ENCODE measurements around the gene TTLL3. TPM values are rescaled to one million over a fixed set of nuclear protein-coding genes. Genes with fewer than 3 reads are reported as not detected.

Gene TTLL3
- total RNA-seq = 19.8 and 28.8 TPM in 2 replicates

DNA sequence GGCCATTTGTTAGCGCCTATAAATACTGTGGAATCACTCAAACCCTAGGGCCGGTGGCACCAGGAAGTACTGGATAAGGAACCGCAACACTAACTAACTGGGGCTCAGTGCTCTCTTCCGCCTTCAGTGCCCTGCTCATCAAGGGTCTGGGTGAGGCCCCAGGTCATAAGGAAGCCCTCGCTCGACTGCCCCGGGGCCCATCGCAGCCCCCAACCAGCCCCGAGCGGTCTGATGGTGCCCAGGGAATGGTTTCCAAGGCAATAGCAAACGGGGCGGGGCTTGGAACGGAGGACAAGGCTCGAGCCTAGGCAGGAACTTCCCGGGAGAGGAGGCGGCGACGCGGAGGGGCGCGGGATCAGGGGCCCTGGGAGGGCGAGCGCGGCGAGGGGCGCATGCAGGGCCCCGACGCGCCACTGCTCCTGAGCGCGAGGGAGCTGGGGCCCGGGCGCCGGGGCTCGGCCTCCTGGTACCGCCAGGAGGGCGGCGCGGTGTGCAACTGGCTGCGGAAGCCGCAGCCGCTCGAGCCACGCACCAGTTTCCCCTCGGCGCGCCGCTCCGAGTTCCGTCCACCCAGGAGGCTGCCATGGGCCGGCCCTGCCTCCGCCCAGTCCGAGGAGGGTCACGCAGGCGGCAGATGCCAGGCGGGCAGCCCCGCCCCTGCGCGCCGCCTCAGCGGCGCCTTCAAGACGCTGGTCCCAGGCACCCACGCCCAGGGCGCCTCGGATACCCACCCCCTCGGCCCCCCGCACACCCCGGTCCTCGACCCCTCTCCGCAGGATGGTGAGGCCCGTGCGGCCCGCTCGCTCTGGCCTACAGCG, at the start of gene TTLL3:
TTLL3 (plus strand) TSS at position 648 of the 818 bp plus-strand sequence. CDS start 400 bp downstream, outside the sequence.

DNA sequence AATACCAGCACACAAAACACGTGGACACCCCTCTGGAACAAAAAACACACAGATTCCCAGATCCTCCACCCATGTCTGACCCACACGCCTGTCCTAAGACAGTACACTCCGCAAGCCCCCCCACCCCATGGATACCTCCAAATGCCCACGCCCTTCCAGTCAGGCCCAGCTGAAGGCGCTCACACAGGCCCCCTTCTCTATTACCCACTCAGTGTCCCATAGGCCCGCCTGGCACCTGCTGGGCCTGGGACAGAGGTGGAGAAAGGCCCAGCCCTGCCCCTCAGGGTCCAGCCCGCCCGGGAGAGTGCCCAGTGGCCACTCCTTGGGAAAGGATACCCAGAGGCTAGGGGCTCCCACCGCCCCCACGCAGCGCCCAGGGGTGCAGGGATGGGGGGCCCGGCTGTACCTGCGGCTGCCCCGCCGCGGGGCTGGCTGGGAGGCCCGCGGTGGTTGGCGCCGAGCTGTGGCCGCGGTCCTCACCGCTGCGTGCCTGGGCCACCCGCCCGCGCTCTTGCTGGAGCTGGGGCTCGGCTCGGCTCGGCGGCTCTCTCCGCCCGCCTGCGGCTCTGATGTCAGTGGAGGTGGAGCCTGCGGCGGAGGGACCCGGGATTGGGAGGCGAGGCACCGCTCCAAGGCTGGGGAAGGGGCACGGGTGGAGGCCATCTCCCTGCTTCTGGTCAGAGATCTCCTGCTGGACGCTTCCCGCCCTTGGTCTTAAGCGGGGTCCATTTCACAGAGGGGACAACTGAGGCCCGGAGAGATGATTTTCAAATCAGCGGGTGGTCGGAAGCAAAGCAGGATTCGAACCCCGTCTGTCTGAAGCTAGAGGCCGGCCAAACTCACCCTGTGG, 40.4 kb upstream of the TTLL3 start, which contains the start of gene CAMK1:
CAMK1 (minus strand) TSS at position 522 of the 850 bp plus-strand sequence. CDS start 2,198 bp downstream, outside the sequence.

DNA sequence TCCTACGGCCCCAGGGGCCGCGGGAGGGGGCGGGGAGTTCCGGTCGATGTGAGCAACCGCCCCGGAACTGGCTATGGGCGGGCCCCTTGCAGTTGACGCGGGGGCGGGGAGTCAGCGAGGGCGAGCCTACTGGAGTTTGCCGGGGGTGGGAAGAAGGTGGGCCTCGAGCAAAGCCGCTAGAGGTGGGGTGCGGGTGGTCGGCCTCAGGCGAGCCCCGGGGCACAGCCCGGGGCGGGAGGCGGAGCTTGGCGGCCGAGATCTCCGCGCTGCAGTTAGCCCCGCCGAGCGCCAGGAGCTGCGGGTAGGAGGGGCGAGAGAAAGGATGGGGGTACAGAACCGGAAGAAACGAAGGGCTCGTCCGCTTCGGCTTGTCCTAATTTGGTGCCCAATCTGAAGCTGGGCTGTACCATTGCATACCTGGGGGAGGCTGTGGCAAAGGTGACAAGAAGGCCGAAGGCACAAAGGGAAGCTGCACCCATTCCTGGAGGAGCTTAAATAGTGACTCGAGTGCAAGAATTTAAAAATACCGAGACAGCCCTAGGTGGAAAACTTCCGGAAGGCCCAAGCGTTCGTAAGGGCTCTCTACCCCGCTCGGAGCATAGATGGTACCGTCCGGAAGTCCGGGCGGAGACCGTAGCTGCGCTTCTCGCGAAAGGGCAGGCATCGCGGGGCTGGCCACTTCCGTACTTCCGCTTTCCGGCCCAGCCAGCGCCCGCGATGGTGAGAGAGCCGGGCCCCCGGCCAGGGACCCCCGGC, 17.5 kb upstream of the TTLL3 start, which contains the start of the genes ARPC4 and TADA3:
ARPC4 (plus strand) TSS at position 678 of the 756 bp plus-strand sequence; CDS start at position 718, 40 bp downstream.
TADA3 (minus strand) TSS at position 69 of the 756 bp plus-strand sequence. CDS start 1,007 bp downstream, outside the sequence.

DNA sequence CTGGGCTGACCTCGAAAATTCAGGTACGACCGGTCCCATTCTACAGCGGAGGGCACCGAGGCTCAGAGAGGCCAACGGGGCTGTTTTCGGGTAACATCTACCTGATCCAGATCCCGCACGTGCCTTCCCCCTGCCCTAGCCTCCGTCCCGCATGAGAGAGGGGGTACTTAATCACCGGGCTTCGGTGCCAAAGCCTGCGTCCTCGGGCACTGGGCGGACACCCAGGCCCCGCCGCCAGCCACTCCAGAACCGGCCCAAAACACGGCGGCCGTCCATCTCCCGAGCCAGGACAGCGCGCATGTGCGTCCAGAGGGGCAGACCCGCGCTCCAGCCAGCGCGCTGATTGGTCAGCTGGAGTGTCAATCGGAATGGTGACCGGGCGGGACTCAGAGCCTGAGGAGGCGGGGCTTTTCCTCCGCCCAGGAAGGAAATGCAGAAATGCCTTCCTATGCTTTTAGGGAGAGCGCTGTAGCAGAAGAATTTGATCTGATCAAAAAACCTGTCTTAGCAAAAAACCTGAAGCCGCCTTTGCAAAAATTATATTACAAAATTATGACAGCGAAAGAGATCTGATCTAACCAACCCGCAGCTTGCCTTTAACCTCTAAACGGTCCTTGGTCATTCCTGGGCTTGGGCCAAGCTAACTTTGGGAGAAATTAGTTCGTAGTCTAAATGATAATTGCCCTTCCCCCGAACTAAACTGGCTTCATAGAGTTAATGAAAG, 33.8 kb downstream of the TTLL3 start, which contains the start of gene RPUSD3:
RPUSD3 (minus strand) TSS at position 294 of the 724 bp plus-strand sequence; CDS start at position 276, 18 bp downstream.

GRCh38 chr3:9879830-9880549, 69.9 kb downstream of the TTLL3 start, which contains the start of gene CIDEC:
TSS of gene CIDEC (minus strand) at chr3:9880253. CDS start at chr3:9878486, 1,767 bp downstream.

Other genes with a start within 250 kb of the TTLL3 start
- gene MTMR14, start 160.8 kb upstream of the TTLL3 start, total RNA-seq = 23.7 and 25.7 TPM in 2 replicates
- not detected in 2 replicates for gene CPNE9, start 106.4 kb upstream of the TTLL3 start, total RNA-seq
- 14.5 and 19.6 TPM in 2 replicates for gene BRPF1, start 78.5 kb upstream of the TTLL3 start, total RNA-seq
- gene OGG1, start 60.3 kb upstream of the TTLL3 start, total RNA-seq = 16.4 and 19.8 TPM in 2 replicates
- gene CAMK1, start 40.3 kb upstream of the TTLL3 start, total RNA-seq = 37.5 and 40.3 TPM in 2 replicates
- 63.9 and 89.1 TPM in 2 replicates for gene TADA3, start 17.8 kb upstream of the TTLL3 start, total RNA-seq
- 147 and 160 TPM in 2 replicates for gene ARPC4, start 17.2 kb upstream of the TTLL3 start, total RNA-seq
- gene RPUSD3, start 33.7 kb downstream of the TTLL3 start, total RNA-seq = 17.5 and 22.3 TPM in 2 replicates
- not detected in 2 replicates for gene CIDEC, start 70.0 kb downstream of the TTLL3 start, total RNA-seq
- gene JAGN1, start 80.3 kb downstream of the TTLL3 start, total RNA-seq = 23.5 and 23.8 TPM in 2 replicates
- 0.89 and 2.1 TPM in 2 replicates for gene IL17RE, start 92.6 kb downstream of the TTLL3 start, total RNA-seq
- 22.2 and 32.3 TPM in 2 replicates for gene IL17RC, start 106.8 kb downstream of the TTLL3 start, total RNA-seq
- 76.0 and 154 TPM in 2 replicates for gene CRELD1, start 123.6 kb downstream of the TTLL3 start, total RNA-seq
- 3.9 and 4.7 TPM in 2 replicates for gene PRRT3, start 142.1 kb downstream of the TTLL3 start, total RNA-seq
- 61.7 and 97.5 TPM in 2 replicates for gene EMC3, start 176.6 kb downstream of the TTLL3 start, total RNA-seq
- 3.1 and 7.4 TPM in 2 replicates for gene FANCD2, start 216.2 kb downstream of the TTLL3 start, total RNA-seq

Measured in smooth muscle cell of the pulmonary artery (primary cell).